Measurements from ENCODE around the gene SNX5.

DNA sequence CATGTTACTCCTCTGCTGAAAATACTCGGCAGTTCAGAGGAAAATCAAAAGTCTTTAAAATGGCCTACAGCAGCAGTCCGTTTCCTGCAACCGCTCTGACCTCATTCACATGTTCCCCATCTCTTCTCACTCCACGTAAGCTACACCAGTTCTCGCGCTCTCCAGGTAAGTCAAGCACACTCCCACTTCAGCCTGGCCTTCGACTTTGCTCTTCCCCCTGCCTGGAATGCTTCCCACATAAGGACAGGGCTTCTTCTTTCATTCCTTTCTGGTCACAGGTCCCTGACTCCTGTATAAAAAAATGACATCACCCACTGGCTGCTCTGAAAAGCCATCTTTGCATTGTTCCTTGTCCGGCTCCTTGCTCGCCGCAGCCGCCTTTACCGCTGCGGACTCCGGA, 42.9 kb upstream of the SNX5 start:
- TF ChIP-seq CTCF (IDR thresholded peaks at IDR 0.05; ENCODE audit: poor library complexity, severe bottlenecking) (no peak), EP300 (conservative IDR thresholded peaks at IDR 0.05; ENCODE audit: poor library complexity, severe bottlenecking) (no peak), EZH2 (IDR thresholded peaks at IDR 0.05; ENCODE audit: borderline replicate concordance, insufficient read depth, low read length, poor library complexity, severe bottlenecking) (no peak), RAD21 (conservative IDR thresholded peaks at IDR 0.05) (no peak), SMC3 (conservative IDR thresholded peaks at IDR 0.05; ENCODE audit: poor library complexity) (no peak)
- TF ChIP-seq, protein P1, sequence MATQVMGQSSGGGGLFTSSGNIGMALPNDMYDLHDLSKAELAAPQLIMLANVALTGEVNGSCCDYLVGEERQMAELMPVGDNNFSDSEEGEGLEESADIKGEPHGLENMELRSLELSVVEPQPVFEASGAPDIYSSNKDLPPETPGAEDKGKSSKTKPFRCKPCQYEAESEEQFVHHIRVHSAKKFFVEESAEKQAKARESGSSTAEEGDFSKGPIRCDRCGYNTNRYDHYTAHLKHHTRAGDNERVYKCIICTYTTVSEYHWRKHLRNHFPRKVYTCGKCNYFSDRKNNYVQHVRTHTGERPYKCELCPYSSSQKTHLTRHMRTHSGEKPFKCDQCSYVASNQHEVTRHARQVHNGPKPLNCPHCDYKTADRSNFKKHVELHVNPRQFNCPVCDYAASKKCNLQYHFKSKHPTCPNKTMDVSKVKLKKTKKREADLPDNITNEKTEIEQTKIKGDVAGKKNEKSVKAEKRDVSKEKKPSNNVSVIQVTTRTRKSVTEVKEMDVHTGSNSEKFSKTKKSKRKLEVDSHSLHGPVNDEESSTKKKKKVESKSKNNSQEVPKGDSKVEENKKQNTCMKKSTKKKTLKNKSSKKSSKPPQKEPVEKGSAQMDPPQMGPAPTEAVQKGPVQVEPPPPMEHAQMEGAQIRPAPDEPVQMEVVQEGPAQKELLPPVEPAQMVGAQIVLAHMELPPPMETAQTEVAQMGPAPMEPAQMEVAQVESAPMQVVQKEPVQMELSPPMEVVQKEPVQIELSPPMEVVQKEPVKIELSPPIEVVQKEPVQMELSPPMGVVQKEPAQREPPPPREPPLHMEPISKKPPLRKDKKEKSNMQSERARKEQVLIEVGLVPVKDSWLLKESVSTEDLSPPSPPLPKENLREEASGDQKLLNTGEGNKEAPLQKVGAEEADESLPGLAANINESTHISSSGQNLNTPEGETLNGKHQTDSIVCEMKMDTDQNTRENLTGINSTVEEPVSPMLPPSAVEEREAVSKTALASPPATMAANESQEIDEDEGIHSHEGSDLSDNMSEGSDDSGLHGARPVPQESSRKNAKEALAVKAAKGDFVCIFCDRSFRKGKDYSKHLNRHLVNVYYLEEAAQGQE (IDR thresholded peaks at IDR 0.05; ENCODE audit: borderline replicate concordance) = no peak

Data from neural cell (in vitro differentiated cells).